H1 (cell line): ENCODE measurements around the gene KANSL2. TPM values are rescaled to one million over a fixed set of nuclear protein-coding genes. Genes with fewer than 3 reads are reported as not detected.

Source experiments
- CTCF ChIA-PET: fragments of 300-600 bp; sonication (Branson Sonifier 250); formaldehyde crosslinking; loops from one replicate; lab custom pipeline; 2021; ENCODE audit not compliant: partially characterized antibody; lab: Charles Lee
- POLR2A ChIA-PET: fragments of 300-600 bp; sonication (Branson Sonifier 250); formaldehyde crosslinking; loops from one replicate; lab custom pipeline; 2021; ENCODE audit warnings: inconsistent platforms; ENCODE audit not compliant: partially characterized antibody; lab: Charles Lee
- DNase-seq, 2 experiments: peaks; one replicate each; pipeline versions ENCODE4 v3.0.0 to v3.0.0-alpha.2; 2010 to 2022; ENCODE audit warnings: low spot score in 2 of 2, low read depth in 1 of 2, mixed read lengths in 1 of 2
- FAIRE-seq: peaks from 2 replicates; lab custom pipeline; 2011; peaks lifted over from hg19 to GRCh38; lab: Jason Lieb, UNC
- H2AFZ ChIP-seq: 2 replicates; pipeline ENCODE4 v1.8.1; 2012; ENCODE audit warnings: low read length, inconsistent platforms
- H2AK5ac ChIP-seq: 2 replicates; pipeline ENCODE4 v1.6.1; 2013; ENCODE audit warnings: low read depth, low read length
- H2BK120ac ChIP-seq: replicated peaks from 2 replicates; pipeline ENCODE3; 2013; ENCODE audit warnings: low read depth, low read length, inconsistent platforms
- H2BK12ac ChIP-seq: 2 replicates; pipeline ENCODE4 v1.6.1; 2013; ENCODE audit warnings: low read depth, low read length
- H2BK15ac ChIP-seq: 2 replicates; pipeline ENCODE4 v1.6.1; 2013; ENCODE audit warnings: low read length
- H2BK20ac ChIP-seq: 2 replicates; pipeline ENCODE4 v1.6.1; 2013; ENCODE audit warnings: low read length
- H2BK5ac ChIP-seq: 2 replicates; pipeline ENCODE4 v1.6.1; 2013; ENCODE audit warnings: low read depth, low read length
- H3K14ac ChIP-seq: 2 replicates; pipeline ENCODE4 v1.6.1; 2013; ENCODE audit warnings: inconsistent platforms; ENCODE audit not compliant: insufficient read length
- H3K18ac ChIP-seq: 2 replicates; pipeline ENCODE4 v1.6.1; 2013; ENCODE audit warnings: low read length; ENCODE audit errors: extremely low read depth
- H3K23ac ChIP-seq: 2 replicates; pipeline ENCODE4 v1.6.1; 2013; ENCODE audit warnings: inconsistent platforms; ENCODE audit not compliant: insufficient read length
- H3K23me2 ChIP-seq: 2 replicates; pipeline ENCODE4 v1.6.1; 2013; ENCODE audit warnings: low read depth, low read length
- H3K27ac ChIP-seq: 2 replicates; pipeline ENCODE4 v1.6.1; 2011; ENCODE audit warnings: low read depth, low read length, inconsistent platforms
- H3K27me3 ChIP-seq, 4 experiments: replicated peaks in 1 of 4; 1 replicate in 1 of 4; 2 replicates in 3 of 4; pipeline versions ENCODE4 v1.6.1 to v1.8.1; 2011 to 2013; ENCODE audit warnings: low read length in 3 of 4, mild to moderate bottlenecking in 3 of 4, inconsistent platforms in 2 of 4, mixed read lengths in 2 of 4, moderate library complexity in 1 of 4; ENCODE audit not compliant: control insufficient read depth in 3 of 4, insufficient read depth in 3 of 4; ENCODE audit errors: extremely low read depth in 1 of 4
- H3K36me3 ChIP-seq, 4 experiments: 2 replicates each; pipeline versions ENCODE4 v1.6.1 to v1.8.1; 2011 to 2013; ENCODE audit warnings: mild to moderate bottlenecking in 4 of 4, low read length in 3 of 4, moderate library complexity in 2 of 4, control low read depth in 1 of 4, inconsistent platforms in 1 of 4; ENCODE audit not compliant: insufficient read depth in 4 of 4, control insufficient read depth in 2 of 4
- H3K4ac ChIP-seq: replicated peaks from 2 replicates; pipeline ENCODE3; 2013; ENCODE audit warnings: low read length, low read depth, mixed read lengths, inconsistent platforms; ENCODE audit not compliant: insufficient read length
- H3K4me1 ChIP-seq, 4 experiments: replicated peaks in 1 of 4; 1 replicate in 1 of 4; 2 replicates in 3 of 4; pipeline versions ENCODE4 v1.6.1 to v1.8.1; 2011 to 2013; ENCODE audit warnings: low read length in 3 of 4, inconsistent platforms in 2 of 4, mixed read lengths in 1 of 4; ENCODE audit not compliant: insufficient read depth in 4 of 4, control insufficient read depth in 3 of 4
- H3K4me2 ChIP-seq, 2 experiments: 2 replicates each; pipeline versions ENCODE4 v1.6.1 to v1.8.1; 2011 to 2013; ENCODE audit warnings: low read depth in 2 of 2, low read length in 2 of 2, control low read depth in 1 of 2, inconsistent platforms in 1 of 2, mild to moderate bottlenecking in 1 of 2; ENCODE audit not compliant: insufficient read depth in 1 of 2
- H3K4me3 ChIP-seq, 4 experiments: fragments of 200-600, 300-600 bp in 1 of 4; sonication (generic), shearing (Covaris generic), sonication (Bioruptor Twin) in 1 of 4; 2 replicates each; pipeline versions ENCODE4 v1.5.1 to v1.8.1; 2011 to 2016; ENCODE audit warnings: low read length in 4 of 4, low read depth in 3 of 4, control low read depth in 2 of 4, inconsistent platforms in 2 of 4, mild to moderate bottlenecking in 2 of 4, mixed read lengths in 1 of 4, moderate library complexity in 1 of 4; ENCODE audit not compliant: insufficient read depth in 2 of 4; ENCODE audit errors: extremely low read depth in 1 of 4
- H3K56ac ChIP-seq: replicated peaks from 2 replicates; pipeline ENCODE3; 2013; ENCODE audit warnings: low read depth, mild to moderate bottlenecking, mixed read lengths, low read length, inconsistent platforms; ENCODE audit not compliant: insufficient read length
- H3K79me1 ChIP-seq: 2 replicates; pipeline ENCODE4 v1.6.1; 2013; ENCODE audit warnings: low read depth, low read length, control low read depth
- H3K79me2 ChIP-seq, 2 experiments: 2 replicates each; pipeline versions ENCODE4 v1.6.1 to v1.8.1; 2012 to 2013; ENCODE audit warnings: low read length in 2 of 2, mild to moderate bottlenecking in 2 of 2, inconsistent platforms in 1 of 2; ENCODE audit not compliant: insufficient read depth in 2 of 2, control insufficient read depth in 1 of 2
- H3K9ac ChIP-seq, 4 experiments: replicated peaks in 1 of 4; 1 replicate in 1 of 4; 2 replicates in 3 of 4; pipeline versions ENCODE4 v1.6.1 to v1.8.1; 2011 to 2013; ENCODE audit warnings: low read depth in 3 of 4, low read length in 3 of 4, control low read depth in 2 of 4, mild to moderate bottlenecking in 2 of 4, moderate library complexity in 2 of 4, inconsistent platforms in 1 of 4; ENCODE audit errors: extremely low read depth in 1 of 4
- H3K9me3 ChIP-seq, 2 experiments: 2 replicates each; pipeline versions ENCODE4 v1.6.1 to v1.8.1; 2012 to 2013; ENCODE audit warnings: mild to moderate bottlenecking in 2 of 2, moderate library complexity in 2 of 2, control low read depth in 1 of 2, inconsistent platforms in 1 of 2, low read depth in 1 of 2, low read length in 1 of 2, mixed read lengths in 1 of 2; ENCODE audit not compliant: insufficient read depth in 2 of 2
- H4K20me1 ChIP-seq, 2 experiments: replicated peaks in 1 of 2; 2 replicates each; pipeline versions ENCODE3 to v1.8.1; 2011 to 2013; ENCODE audit warnings: inconsistent platforms in 2 of 2, low read length in 2 of 2, mild to moderate bottlenecking in 1 of 2; ENCODE audit not compliant: insufficient read depth in 2 of 2, control insufficient read depth in 1 of 2
- H4K5ac ChIP-seq: 2 replicates; pipeline ENCODE4 v1.6.1; 2013; ENCODE audit warnings: low read length, low read depth, mixed read lengths, inconsistent platforms; ENCODE audit not compliant: insufficient read length
- H4K8ac ChIP-seq: 2 replicates; pipeline ENCODE4 v1.8.0; 2013; ENCODE audit warnings: mild to moderate bottlenecking, moderate library complexity, low read length, inconsistent platforms; ENCODE audit not compliant: insufficient read depth; ENCODE audit errors: extremely low read depth
- H4K91ac ChIP-seq: replicated peaks from 2 replicates; pipeline ENCODE3; 2013; ENCODE audit warnings: low read length, mixed read lengths, inconsistent platforms; ENCODE audit not compliant: insufficient read length
- ASH2L ChIP-seq: fragments of 200-600, 300-600 bp; sonication (generic); IDR thresholded peaks from one replicate; pipeline ENCODE4 v1.7.1; 2017; ENCODE audit warnings: low read length
- CHD1 ChIP-seq: IDR thresholded peaks from 2 replicates; pipeline ENCODE4 v1.6.1; 2012; ENCODE audit warnings: low read depth, low read length, improper control_type of control experiment
- GABPA ChIP-seq: IDR thresholded peaks from 2 replicates; pipeline ENCODE4 v1.6.1; 2011; ENCODE audit warnings: mild to moderate bottlenecking, low read length, moderate library complexity, borderline replicate concordance; ENCODE audit not compliant: insufficient read depth
- POU5F1 ChIP-seq: IDR thresholded peaks from 2 replicates; pipeline ENCODE4 v1.6.1; 2011; ENCODE audit warnings: low read depth, mild to moderate bottlenecking, low read length, moderate library complexity
- TBP ChIP-seq: IDR thresholded peaks from 2 replicates; pipeline ENCODE4 v1.6.1; 2011; ENCODE audit warnings: low read depth, low read length, improper control_type of control experiment
- WGBS, 2 experiments: shearing (Covaris generic) in 1 of 2; methylation state at CpG; one replicate each; pipeline versions ENCODE4 v1.1.6 to v1.1.7; 2013 to 2015; ENCODE audit warnings: low lambda C conversion rate in 2 of 2, mixed read lengths in 2 of 2, inconsistent platforms in 1 of 2, low coverage in 1 of 2, missing lambda C conversion rate in 1 of 2; ENCODE audit not compliant: insufficient replicate concordance in 2 of 2, insufficient coverage in 1 of 2, insufficient read length in 1 of 2; ENCODE audit errors: extremely low coverage in 1 of 2, missing lambda C conversion rate in 1 of 2; 5-methylcytosine and 5-hydroxymethylcytosine counted together
- polyA plus RNA-seq, 7 experiments: library from polyadenylated mRNA; depleted of rRNA in 3 of 7; stranded (reverse) in 5 of 7; unstranded in 2 of 7; fragments of >200 nt in 5 of 7; fragments of 200-250 nt in 2 of 7; gene quantifications; 1 replicate in 5 of 7; 2 replicates in 1 of 7; 4 replicates in 1 of 7; pipeline versions ENCODE4 v1.2.1 to v1.2.3, GENCODE V29; 2011 to 2013; ENCODE audit warnings: missing spikeins in 2 of 7, mixed read lengths in 2 of 7
- total RNA-seq: library from RNA; stranded (reverse); fragmentation: NEBNext Ultra II Directional; extraction: Animal tissue kit (Norgen Biotek cat#: 25700); gene quantifications from 2 replicates; pipeline ENCODE4 v1.2.1, GENCODE V29; 2021

The KANSL2 gene
- total and polyA plus RNA-seq, 2 of the 8 experiments (the other 6 are each of a cell fraction or from before 2014, with no cell fraction given), result 48.4 to 50.7 TPM

DNA sequence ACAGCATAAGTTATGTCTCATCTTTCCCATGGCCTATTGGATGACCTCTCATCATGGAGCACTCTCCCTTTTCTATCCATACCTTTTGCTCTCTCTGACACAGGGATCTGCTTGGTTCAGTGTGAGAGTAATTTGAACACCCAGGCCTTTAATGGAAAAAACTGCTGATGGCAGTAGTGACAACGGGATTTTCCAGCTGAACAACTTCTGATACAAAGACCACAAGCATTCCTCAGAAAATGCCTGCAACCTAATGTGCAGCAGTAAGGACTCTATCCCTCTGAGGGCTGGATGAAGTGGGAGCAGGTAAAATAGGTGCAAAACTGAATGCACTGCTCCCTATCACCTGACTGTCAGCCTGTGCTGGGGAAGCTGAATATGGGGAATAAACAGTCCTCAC is 51.0 kb downstream of the KANSL2 start:
- Histone ChIP-seq H3K4me1 (no peaks in the 10 kb centered on the region), H3K4ac (no peak overlapping the region), H2BK5ac (no peak overlapping the region), H2AFZ (no peak overlapping the region), H3K79me1 (no peaks in the 10 kb centered on the region), H3K9me3 (no peaks in the 10 kb centered on the region), H3K4me2 (no peak overlapping the region), H2BK12ac (no peak overlapping the region), H3K9ac (no peak overlapping the region), H4K20me1 (no peaks in the 10 kb centered on the region), H3K27ac (no peak overlapping the region), H3K14ac (no peak overlapping the region), H2BK120ac (no peak overlapping the region), H2BK20ac (no peak overlapping the region), H3K79me2 (no peaks in the 10 kb centered on the region), H3K36me3 (no peaks in the 10 kb centered on the region), H3K27me3 (no peaks in the 10 kb centered on the region), H3K18ac (no peak overlapping the region), H2AK5ac (no peak overlapping the region), H4K8ac (no peak overlapping the region), H3K4me3 (no peak overlapping the region), H3K56ac (no peak overlapping the region), H2BK15ac (no peak overlapping the region), H3K23me2 (no peaks in the 10 kb centered on the region; the same call in 1 of the 2 replicates), H3K23ac (no peak overlapping the region), H4K5ac (no peak overlapping the region), H4K91ac (no peak overlapping the region)
- ChIA-PET CTCF (interaction anchor here (1.0 to 1.3 kb wide), 2 partner anchors 11 to 89 kb away, joined by 3 read pairs; no protein-coding TSS in a partner anchor), POLR2A (interaction anchor here (1.2 kb wide), 1 partner anchor 26 kb away, joined by 3 read pairs; no protein-coding TSS in a partner anchor)
- FAIRE-seq (no peak), DNase-seq (no peak)
- WGBS, 2 experiments, result 100% methylated on average over 1 of the region's 1 CpG; no CpG with 5 or more reads in 1 of the 2 experiments
- TF ChIP-seq TBP, result no peak
- no peak for TF ChIP-seq POU5F1
- TF ChIP-seq GABPA, result no peak
- TF ChIP-seq CHD1, result no peak
- no peak for TF ChIP-seq ASH2L
